Stimulated activated CD8-positive, alpha-beta memory T cell treated with anti-CD3 and anti-CD28 coated beads, Interleukin-7, amount 100 ng/mL, for 24 hours (primary cell): ENCODE results near the gene TRPT1.

Experiments
- DNase-seq: peaks from one replicate; pipeline ENCODE4 v3.0.0-alpha.2; 2020; ENCODE audit warnings: low read depth

Gene TRPT1

GRCh38 chr11:64178203-64178602 is 47.8 kb downstream of the TRPT1 start:
- no peak for DNase-seq

DNA sequence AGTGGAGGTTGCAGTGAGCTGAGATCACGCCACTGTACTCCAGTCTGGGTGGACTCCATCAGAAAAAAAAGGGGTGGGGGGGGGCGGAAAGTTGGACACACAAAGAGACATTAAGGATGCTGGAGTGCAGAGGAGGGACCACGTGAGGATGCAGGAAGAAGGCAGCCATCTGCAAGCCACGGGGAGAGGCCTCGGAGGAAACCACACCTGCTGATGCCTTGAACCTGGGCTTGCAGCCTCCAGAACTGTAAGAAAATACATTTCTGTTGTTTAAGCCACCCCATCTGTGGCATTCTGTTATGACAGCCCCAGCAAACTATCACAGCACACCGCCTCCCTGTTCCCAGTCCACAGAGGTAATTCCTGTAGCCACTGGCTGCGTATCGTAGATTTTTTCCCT is 49.2 kb downstream of the TRPT1 start:
- DNase-seq: no peak
